ENCODE results near the gene ANO3. TPM values are rescaled to one million over a fixed set of nuclear protein-coding genes. Genes with fewer than 3 reads are reported as not detected.

ANO3 gene
- total RNA-seq, 2 donors from 2014 or later: 0.12 to 0.13 TPM

DNA sequence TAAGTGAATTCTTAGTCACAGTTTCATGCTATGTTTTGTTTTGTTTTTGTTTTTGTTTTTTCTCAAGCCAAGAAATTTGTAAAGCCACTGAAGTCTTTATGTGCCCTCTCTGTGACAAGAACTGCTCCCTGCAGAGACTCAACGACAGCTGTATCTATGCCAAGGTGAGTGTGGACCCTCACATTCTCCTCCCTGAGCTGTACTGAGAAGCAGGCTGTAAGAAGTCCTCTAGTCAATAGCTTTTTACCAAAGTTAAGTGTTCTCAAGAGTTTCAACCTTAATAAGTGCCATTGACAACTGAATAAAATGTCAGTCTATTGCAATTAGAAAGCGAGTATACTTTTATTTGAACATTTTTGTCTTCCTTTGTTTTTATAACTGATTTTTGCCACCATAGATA lies 221.3 kb downstream of the ANO3 start:
- Histone ChIP-seq H3K27ac (no peak overlapping the region), H3K4me3 (no peak overlapping the region), H3K9me3 (no peaks in the 10 kb centered on the region), H3K36me3 (no peaks in the 10 kb centered on the region), H3K9ac (ENCODE audit: low read depth in 2 of 2, low read length in 2 of 2) (no peak overlapping the region), H3K27me3 (no peaks in the 10 kb centered on the region), H3K4me1 (no peaks in the 10 kb centered on the region)
- TF ChIP-seq, protein P1, sequence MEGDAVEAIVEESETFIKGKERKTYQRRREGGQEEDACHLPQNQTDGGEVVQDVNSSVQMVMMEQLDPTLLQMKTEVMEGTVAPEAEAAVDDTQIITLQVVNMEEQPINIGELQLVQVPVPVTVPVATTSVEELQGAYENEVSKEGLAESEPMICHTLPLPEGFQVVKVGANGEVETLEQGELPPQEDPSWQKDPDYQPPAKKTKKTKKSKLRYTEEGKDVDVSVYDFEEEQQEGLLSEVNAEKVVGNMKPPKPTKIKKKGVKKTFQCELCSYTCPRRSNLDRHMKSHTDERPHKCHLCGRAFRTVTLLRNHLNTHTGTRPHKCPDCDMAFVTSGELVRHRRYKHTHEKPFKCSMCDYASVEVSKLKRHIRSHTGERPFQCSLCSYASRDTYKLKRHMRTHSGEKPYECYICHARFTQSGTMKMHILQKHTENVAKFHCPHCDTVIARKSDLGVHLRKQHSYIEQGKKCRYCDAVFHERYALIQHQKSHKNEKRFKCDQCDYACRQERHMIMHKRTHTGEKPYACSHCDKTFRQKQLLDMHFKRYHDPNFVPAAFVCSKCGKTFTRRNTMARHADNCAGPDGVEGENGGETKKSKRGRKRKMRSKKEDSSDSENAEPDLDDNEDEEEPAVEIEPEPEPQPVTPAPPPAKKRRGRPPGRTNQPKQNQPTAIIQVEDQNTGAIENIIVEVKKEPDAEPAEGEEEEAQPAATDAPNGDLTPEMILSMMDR (IDR thresholded peaks at IDR 0.05): no peak
- DNase-seq: no peak
- intact Hi-C loops (cut with DNase I): no loop called here

- intact Hi-C loops (cut with DNase I): no loop called here
- TF ChIP-seq, protein P1 (IDR thresholded peaks at IDR 0.05): no peak
- H3K4me3 ChIP-seq: no peak overlapping the region
- no peaks in the 10 kb centered on the region for H3K27me3 ChIP-seq
- H3K27ac ChIP-seq: no peak overlapping the region
- H3K9ac ChIP-seq (ENCODE audit: low read depth in 2 of 2, low read length in 2 of 2): no peak overlapping the region
- no peaks in the 10 kb centered on the region for H3K36me3 ChIP-seq
- H3K9me3 ChIP-seq: no peaks in the 10 kb centered on the region
- DNase-seq: no peak
- H3K4me1 ChIP-seq: no peaks in the 10 kb centered on the region
Measured at GRCh38 chr11:26554455-26554854, 222.5 kb downstream of the ANO3 start.

DNA sequence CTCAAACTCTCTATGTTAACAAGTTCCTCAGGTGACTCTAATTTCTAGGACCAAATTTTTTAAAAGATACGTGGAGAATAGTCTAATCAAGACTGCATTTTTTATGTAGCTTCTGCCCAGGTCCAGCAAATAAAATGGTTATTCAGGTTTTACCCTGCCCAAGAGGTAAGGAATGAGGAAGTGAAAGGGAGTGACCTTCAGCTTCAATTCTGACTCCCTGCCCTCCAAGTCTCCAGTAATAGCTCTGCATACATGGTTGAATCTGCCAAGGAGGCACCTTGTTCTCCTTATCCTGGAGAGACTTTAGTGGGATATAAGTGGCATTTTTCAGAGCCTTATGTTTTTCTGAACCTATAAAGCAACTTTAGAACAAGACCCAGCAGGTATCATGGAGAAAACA lies 224.7 kb downstream of the ANO3 start:
- H3K27me3 ChIP-seq: no peaks in the 10 kb centered on the region
- TF ChIP-seq, protein P1 (IDR thresholded peaks at IDR 0.05): no peak
- intact Hi-C loops (cut with DNase I): no loop called here
- no peaks in the 10 kb centered on the region for H3K4me1 ChIP-seq
- no peaks in the 10 kb centered on the region for H3K9me3 ChIP-seq
- no peak overlapping the region for H3K4me3 ChIP-seq
- no peak overlapping the region for H3K9ac ChIP-seq (ENCODE audit: low read depth in 2 of 2, low read length in 2 of 2)
- H3K36me3 ChIP-seq: no peaks in the 10 kb centered on the region
- no peak overlapping the region for H3K27ac ChIP-seq
- DNase-seq: no peak

DNA sequence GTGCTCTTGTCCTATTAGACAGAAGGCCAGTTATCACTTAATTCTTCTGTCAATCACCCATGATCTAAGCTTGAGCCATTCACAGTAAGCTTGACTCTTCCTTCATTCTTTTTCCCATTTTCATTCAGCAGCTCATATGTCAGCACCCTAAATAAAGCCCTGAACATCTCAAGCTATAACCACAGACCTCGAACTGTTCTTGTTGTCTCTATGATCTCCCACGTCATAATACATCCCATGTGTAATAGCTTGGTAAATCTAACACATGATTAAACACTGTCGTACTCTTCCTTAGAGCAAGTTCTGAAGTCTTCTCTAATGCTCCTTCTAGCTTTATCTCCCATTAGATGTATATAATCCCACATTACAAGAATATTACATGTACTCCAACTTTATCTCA lies 225.7 kb downstream of the ANO3 start:
- no peaks in the 10 kb centered on the region for H3K36me3 ChIP-seq
- TF ChIP-seq, protein P1 (IDR thresholded peaks at IDR 0.05): no peak
- H3K9ac ChIP-seq (ENCODE audit: low read depth in 2 of 2, low read length in 2 of 2): no peak overlapping the region
- H3K9me3 ChIP-seq: no peaks in the 10 kb centered on the region
- H3K27ac ChIP-seq: no peak overlapping the region
- DNase-seq: no peak
- intact Hi-C loops (cut with DNase I): no loop called here
- no peaks in the 10 kb centered on the region for H3K27me3 ChIP-seq
- H3K4me3 ChIP-seq: no peak overlapping the region
- no peaks in the 10 kb centered on the region for H3K4me1 ChIP-seq

DNA sequence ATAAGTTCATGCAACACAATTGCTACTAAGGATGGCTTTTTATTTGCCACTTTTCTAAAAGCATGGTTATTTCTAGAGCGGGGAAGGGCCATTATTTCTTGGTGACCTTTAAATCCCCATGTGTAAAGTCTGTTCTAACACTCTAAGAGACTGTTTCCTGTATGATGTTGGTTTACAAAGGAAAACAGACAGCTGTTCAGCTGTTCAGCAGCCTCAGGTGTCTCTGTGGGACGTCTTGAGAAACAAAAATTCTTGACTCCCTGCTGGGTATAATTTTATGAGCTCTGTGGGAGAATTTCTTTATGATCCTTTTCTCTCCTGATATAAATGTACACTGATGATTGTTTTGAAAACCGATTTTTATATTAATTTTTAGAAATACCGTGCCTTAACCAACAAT lies 226.3 kb downstream of the ANO3 start:
- intact Hi-C loops (cut with DNase I): no loop called here
- Histone ChIP-seq H3K27me3 (no peaks in the 10 kb centered on the region), H3K9me3 (no peaks in the 10 kb centered on the region), H3K27ac (no peak overlapping the region), H3K9ac (ENCODE audit: low read depth in 2 of 2, low read length in 2 of 2) (no peak overlapping the region), H3K36me3 (no peaks in the 10 kb centered on the region), H3K4me1 (no peaks in the 10 kb centered on the region), H3K4me3 (no peak overlapping the region)
- TF ChIP-seq, protein P1 (IDR thresholded peaks at IDR 0.05): no peak
- no peak for DNase-seq

- H3K9ac ChIP-seq (ENCODE audit: low read depth in 2 of 2, low read length in 2 of 2): no peak overlapping the region
- TF ChIP-seq, protein P1 (IDR thresholded peaks at IDR 0.05): no peak
- H3K4me3 ChIP-seq: no peak overlapping the region
- H3K36me3 ChIP-seq: no peaks in the 10 kb centered on the region
- intact Hi-C loops (cut with DNase I): no loop called here
- no peak overlapping the region for H3K27ac ChIP-seq
- no peaks in the 10 kb centered on the region for H3K27me3 ChIP-seq
- DNase-seq: no peak
- H3K9me3 ChIP-seq: no peaks in the 10 kb centered on the region
- H3K4me1 ChIP-seq: no peaks in the 10 kb centered on the region
Measured at GRCh38 chr11:26569646-26570045, 237.7 kb downstream of the ANO3 start.
